C4-2B (cell line): ENCODE data around the gene PEAK3.
A peak's percentile ranks its signal among the peaks of the same experiment; 100 is the strongest.

Source experiments
- H3K27ac ChIP-seq: fragments of 450-650 bp; 2 replicates; pipeline ENCODE4 v1.5.1; 2017
- ZFX ChIP-seq: fragments of 450-650 bp; IDR thresholded peaks from 2 replicates; pipeline ENCODE4 v1.6.1; 2017
- TF ChIP-seq, protein P1 (sequence below): fragments of 450-650 bp; conservative IDR thresholded peaks from 2 replicates; pipeline ENCODE4 v1.5.1; 2017; ENCODE audit warnings: mild to moderate bottlenecking

The PEAK3 gene

DNA sequence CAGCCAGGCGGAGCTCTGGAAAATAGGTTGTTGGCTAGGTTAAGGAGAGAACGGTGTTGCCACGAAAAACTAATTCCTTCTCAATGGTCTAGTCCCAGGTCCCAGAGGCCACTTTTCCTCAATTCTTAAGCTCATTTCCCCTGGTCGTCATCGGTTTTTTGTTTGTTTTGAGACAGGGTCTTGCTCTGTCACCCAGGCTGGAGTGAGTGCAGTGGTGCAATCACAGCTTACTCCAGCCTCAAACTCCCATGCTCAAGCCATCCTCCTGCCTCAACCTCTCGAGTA is 44.2 kb downstream of the PEAK3 start:
- peak overlapping the region; percentile 95 for H3K27ac ChIP-seq
- TF ChIP-seq, protein P1, sequence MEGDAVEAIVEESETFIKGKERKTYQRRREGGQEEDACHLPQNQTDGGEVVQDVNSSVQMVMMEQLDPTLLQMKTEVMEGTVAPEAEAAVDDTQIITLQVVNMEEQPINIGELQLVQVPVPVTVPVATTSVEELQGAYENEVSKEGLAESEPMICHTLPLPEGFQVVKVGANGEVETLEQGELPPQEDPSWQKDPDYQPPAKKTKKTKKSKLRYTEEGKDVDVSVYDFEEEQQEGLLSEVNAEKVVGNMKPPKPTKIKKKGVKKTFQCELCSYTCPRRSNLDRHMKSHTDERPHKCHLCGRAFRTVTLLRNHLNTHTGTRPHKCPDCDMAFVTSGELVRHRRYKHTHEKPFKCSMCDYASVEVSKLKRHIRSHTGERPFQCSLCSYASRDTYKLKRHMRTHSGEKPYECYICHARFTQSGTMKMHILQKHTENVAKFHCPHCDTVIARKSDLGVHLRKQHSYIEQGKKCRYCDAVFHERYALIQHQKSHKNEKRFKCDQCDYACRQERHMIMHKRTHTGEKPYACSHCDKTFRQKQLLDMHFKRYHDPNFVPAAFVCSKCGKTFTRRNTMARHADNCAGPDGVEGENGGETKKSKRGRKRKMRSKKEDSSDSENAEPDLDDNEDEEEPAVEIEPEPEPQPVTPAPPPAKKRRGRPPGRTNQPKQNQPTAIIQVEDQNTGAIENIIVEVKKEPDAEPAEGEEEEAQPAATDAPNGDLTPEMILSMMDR = no peak
- no peak for TF ChIP-seq ZFX

DNA sequence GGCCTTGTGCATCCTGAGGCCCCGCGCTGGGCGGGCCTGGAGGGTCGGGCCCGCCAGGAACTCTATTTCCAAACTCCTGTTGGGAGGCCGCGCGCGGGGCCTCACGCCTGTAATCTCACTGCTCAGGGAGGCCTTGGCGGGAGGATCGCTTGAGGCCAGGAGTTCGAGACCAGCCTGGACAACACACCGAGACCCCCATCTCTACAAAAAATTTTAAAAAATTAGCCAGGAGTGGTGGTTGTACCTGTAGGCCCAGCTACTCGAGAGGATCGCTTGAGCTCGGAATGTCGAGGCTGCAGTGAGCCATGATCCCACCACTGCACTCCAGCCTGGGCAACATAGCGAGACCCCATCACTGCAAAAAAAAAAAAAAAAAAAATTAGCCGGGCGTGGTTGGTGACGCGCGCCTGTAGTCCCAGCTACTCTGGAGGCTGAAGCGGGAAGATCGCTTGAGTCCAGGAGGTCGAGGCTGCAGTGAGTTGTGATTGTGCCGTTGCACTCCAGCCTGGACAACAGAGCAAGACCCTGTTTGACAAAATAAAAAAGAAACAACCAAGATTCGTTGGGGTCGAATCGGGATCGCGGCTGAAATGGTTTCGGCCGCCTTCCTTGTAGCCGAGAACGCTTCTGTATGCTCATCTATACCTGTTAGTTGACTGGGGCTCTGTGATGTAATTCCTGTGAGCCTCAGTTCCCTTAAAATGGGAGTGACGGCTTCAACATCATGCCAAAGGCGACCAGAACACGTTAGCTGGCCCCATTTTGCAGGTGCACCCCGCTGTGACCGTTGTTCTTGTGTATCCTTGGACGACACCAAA is 44.7 kb downstream of the PEAK3 start:
- peak overlapping the region; percentile 95 for H3K27ac ChIP-seq

DNA sequence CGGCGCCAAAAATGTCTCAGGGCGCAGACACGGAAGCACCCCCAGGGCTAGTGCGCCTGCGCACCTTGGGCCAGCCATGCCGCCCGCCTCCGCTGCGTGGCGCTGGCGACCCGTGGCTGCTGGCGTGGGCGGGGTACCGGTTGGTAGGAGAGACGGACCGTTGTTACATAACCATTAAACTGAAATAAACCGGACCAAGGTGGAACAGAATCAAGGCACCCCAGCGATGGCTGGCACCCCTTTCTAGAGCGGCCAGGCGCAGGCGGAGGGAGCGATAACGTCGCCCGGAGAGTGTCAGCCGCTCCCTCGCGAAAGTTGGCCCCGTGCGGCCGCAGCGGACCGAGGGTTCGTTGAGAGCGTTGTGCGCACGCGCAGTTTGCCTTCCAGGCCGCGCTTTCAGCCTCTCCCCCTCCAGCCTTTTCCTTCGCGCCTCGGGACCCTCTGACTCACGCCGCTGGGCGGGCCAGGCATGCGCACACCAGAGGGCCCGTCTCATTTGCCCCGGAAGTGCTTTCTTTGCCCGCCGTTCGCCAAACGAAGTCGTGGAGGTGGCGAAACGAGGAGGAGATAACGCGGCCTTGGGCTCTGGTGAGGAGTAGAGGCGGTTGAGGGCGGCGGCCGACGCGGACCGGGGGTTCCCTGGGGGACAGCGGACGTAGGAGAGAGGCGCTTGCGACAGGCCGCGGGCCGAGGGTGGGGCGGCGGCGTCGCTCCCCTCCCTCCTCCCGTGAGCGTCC is 45.5 kb downstream of the PEAK3 start, which contains the start of the genes PLEKHJ1 and SF3A2:
Gene PLEKHJ1 (minus strand): TSS at position 16 of the 737 bp plus-strand sequence. CDS start 81 bp downstream, outside the sequence.
Gene SF3A2 (plus strand): TSS at position 511 of the 737 bp plus-strand sequence. CDS start 6,595 bp downstream, outside the sequence.
- peak within 1 kb of the TSS; percentile 95 for H3K27ac ChIP-seq

More for the DNA sequence above, 44.7 kb downstream of the PEAK3 start:
- TF ChIP-seq ZFX = peak; percentile 99; the same call in 1 of the 2 replicates
- TF ChIP-seq, protein P1 = no peak

DNA sequence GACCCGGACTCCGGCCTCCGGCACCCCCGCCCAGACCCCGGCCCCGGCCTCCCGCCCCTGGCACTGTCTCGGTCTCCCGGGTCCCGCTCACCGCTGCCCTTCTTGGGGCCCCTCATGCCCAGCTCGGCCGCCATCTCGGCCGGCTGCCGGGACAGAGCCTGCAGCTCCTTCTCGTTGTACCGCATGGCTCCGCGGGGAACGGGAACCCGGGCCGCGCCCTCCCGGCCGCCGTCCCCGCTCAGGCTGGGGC is 46.0 kb downstream of the PEAK3 start:
- 0 out of 2 replicates have a peak, but pooled peaks have one; percentile 0 for TF ChIP-seq ZFX
- TF ChIP-seq, protein P1 = no peak
- H3K27ac ChIP-seq = peak overlapping the region; percentile 95

More for the DNA sequence above, 45.5 kb downstream of the PEAK3 start, which contains the start of the genes PLEKHJ1 and SF3A2:
- TF ChIP-seq, protein P1 = peak; percentile 100
- TF ChIP-seq ZFX = no peak; the same call in 1 of the 2 replicates

DNA sequence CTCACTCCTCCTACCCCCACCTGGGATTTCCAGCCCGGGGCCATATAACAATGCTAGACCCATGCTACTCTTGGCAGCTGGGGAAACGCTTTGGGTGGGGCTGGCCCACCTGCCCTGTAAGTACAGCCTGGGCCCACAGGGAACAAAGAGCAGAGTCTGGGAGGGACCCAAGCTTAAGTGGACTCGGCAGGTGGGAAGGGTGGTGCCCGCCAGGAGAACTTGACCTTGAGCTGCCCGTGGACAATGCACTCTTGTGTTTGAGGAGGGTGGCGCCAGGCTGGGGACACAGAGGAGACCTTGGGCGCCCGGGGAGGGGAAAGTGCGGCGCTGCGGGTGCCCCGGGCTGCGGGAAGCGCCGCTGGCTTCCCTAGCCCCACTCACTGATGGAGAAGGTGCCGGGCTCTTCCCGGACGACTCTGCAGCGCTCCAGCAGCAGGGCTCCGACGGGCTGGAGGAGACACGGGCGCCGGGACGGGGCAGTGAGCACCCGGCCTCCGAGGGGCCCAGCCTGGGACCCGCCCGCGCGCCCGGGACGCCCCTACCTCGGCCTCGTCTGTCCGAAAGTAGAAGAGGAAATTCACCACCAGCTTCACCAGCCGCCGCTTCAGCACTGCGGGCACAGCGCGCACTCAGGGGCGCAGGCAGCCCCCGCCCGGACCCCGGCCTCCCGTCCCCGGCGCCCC is 46.5 kb downstream of the PEAK3 start:
- peak overlapping the region; percentile 95 for H3K27ac ChIP-seq
- TF ChIP-seq ZFX = peak; percentile 76
- TF ChIP-seq, protein P1 = no peak

DNA sequence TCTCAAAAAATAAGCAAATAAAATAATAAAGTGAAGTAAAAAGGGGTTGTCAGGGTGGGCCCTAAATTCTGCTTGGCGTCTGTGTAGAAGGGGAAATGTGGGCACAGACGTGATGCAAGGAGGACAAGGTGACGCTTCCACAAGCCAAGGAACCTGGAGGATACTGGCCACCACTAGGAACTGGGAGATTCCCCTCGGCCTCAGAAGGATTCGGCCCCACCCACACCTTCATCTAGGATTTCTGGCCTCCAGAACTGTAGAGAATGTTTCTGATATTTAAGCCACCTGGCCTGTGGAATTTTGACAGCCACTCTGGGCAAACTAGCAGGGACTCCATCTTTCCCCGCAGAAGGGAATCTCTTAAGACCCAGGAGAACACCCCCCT is 47.0 kb downstream of the PEAK3 start:
- H3K27ac ChIP-seq = peak overlapping the region; percentile 95
- TF ChIP-seq, protein P1 = no peak
- no peak for TF ChIP-seq ZFX
